Measurements from ENCODE around the gene SLAMF6.

DNA sequence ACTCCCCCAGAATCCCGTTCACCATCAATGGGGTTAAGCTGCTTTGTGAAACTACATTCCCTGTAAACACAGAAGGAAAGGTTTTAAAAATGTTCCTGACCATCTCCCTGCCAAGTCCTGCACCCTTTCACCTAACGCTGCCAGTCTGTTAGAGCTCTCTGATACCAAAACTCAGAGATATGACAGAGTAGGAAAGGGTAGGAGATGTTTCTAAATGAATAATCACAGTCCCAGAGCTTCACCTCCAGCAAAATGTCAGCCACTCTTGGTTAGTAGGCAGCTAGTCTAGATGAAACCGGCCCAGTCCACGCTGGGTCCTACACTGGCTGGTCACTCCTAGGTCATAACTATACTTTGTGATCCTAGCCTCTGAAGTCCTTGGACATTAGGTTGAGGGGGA is 26.7 kb downstream of the SLAMF6 start:
- no peak for TF ChIP-seq POLR2A (IDR thresholded peaks at IDR 0.05; ENCODE audit: low read depth, low read length)
- TF ChIP-seq TAF1 (IDR thresholded peaks at IDR 0.05; ENCODE audit: borderline replicate concordance, low read depth, low read length) = no peak
- TF ChIP-seq POLR2AphosphoS5 (IDR thresholded peaks at IDR 0.05; ENCODE audit: low read depth, low read length) = no peak

Data from GM12892 (cell line).